GM10248 (cell line): ENCODE data around the gene SEC24A.
"Not testable (repeated sequence)": the region's sequence is repeated elsewhere in the genome, so short reads cannot be mapped to it uniquely, and the experiment has no call there.

ENCODE experiments used
- CTCF ChIA-PET: fragments of 300-600 bp; sonication (Branson Sonifier 250); formaldehyde crosslinking; extraction: SDS; loops from one replicate; lab custom pipeline; 2021; ENCODE audit warnings: antibody characterized with exemption; lab: Yijun Ruan, JAX
- POLR2A ChIA-PET: fragments of 350-650 bp; sonication (Branson Sonifier 250); formaldehyde crosslinking; extraction: SDS; loops from one replicate; lab custom pipeline; 2020; ENCODE audit warnings: antibody characterized with exemption; lab: Yijun Ruan, JAX
- DNase-seq: peaks from one replicate; pipeline ENCODE4 v3.0.0; 2012; ENCODE audit errors: extremely low spot score
- TF ChIP-seq, protein P1 (sequence below): IDR thresholded peaks from 2 replicates; pipeline ENCODE4 v1.5.1; 2012; ENCODE audit warnings: mild to moderate bottlenecking, low read depth; ENCODE audit errors: extremely low read depth, missing control alignments, control extremely low read depth

SEC24A gene

DNA sequence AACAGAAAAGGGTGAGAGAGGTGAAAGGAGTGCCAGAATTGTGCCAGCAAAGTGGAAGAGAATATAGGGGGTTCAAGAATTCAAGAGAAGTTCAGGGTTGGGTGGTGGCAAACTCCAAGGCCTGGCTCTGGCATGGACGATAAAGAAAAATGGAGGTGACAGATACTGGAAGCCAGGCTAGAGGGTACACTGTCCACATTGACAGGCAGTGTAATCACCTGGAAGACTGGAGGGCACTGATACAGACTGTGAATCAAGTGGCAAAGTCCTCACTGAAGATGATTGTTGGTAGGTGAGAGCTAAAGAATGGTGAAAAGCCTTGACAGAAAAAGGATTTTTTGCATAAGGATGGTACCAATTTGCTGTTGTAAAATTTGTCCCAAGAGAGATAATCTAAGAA lies 23.0 kb upstream of the SEC24A start:
- CTCF ChIA-PET: interaction anchor here (0.8 to 1.2 kb wide), 3 partner anchors 9 to 28 kb away, joined by 3 to 4 read pairs (median 3); no protein-coding TSS in a partner anchor
- no peak for DNase-seq
- TF ChIP-seq, protein P1, sequence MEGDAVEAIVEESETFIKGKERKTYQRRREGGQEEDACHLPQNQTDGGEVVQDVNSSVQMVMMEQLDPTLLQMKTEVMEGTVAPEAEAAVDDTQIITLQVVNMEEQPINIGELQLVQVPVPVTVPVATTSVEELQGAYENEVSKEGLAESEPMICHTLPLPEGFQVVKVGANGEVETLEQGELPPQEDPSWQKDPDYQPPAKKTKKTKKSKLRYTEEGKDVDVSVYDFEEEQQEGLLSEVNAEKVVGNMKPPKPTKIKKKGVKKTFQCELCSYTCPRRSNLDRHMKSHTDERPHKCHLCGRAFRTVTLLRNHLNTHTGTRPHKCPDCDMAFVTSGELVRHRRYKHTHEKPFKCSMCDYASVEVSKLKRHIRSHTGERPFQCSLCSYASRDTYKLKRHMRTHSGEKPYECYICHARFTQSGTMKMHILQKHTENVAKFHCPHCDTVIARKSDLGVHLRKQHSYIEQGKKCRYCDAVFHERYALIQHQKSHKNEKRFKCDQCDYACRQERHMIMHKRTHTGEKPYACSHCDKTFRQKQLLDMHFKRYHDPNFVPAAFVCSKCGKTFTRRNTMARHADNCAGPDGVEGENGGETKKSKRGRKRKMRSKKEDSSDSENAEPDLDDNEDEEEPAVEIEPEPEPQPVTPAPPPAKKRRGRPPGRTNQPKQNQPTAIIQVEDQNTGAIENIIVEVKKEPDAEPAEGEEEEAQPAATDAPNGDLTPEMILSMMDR: no peak
- POLR2A ChIA-PET: no interaction called here

DNA sequence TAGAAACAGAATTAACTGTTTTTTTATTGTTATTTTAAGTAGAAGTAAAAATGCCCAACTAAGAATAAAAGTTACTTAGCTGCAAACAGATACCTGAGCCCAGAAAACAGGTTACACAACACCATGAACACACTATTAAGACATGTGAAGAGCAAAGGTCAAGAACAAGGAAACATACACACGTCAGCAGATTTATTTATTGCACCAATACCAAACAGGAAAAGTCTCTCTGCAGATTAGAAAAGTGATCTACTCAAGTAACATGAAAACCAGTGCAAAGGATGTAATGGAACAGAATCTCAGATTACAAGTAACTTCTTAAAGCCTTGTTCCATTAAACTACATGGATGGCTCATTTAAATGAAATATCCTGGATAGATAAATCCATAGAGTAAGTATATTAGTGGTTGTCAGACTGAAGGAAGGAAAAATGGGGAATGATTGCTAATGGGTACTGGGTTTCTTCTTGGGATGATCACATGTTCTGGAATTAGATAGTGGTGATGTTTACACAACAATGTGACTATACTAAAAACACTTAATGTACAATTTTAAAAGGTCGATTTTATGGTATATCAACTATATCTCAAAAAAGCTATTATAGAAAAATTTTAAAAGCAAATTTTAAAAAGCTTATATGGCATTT lies 22.1 kb upstream of the SEC24A start:
- DNase-seq: no peak
- TF ChIP-seq, protein P1: no peak
- ChIA-PET CTCF (interaction anchor here (0.8 to 1.5 kb wide), 4 partner anchors 8 to 29 kb away, joined by 3 to 4 read pairs (median 3); no protein-coding TSS in a partner anchor), POLR2A (interaction anchor here (0.7 kb wide), 1 partner anchor 12 kb away, joined by 5 read pairs; no protein-coding TSS in a partner anchor)

DNA sequence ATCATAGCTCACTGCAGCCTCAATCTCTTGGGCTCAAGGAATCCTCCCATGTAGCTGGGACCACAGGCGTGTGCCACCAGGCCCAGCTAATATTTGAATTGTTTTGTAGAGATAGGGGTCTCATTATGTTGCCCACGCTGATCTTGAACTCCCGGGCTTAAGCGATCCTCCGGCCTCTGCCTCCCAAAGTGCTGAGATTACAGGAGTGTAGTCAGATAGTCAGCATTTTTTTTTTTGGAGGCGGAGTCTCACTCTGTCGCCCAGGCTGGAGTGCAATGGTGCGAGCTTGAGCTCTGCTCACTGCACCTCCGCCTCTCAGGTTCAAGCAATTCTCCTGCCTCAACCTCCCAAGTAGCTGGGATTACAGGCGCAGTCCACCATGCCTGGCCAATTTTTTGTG lies 14.4 kb upstream of the SEC24A start:
- ChIA-PET POLR2A (no interaction called here), CTCF (interaction anchor here (1.0 to 2.4 kb wide), 5 partner anchors 8 to 223 kb away, joined by 3 to 8 read pairs (median 4); partner anchors contain the start of genes CDKN2AIPNL and SEC24A)
- DNase-seq: no peak
- TF ChIP-seq, protein P1: no peak

DNA sequence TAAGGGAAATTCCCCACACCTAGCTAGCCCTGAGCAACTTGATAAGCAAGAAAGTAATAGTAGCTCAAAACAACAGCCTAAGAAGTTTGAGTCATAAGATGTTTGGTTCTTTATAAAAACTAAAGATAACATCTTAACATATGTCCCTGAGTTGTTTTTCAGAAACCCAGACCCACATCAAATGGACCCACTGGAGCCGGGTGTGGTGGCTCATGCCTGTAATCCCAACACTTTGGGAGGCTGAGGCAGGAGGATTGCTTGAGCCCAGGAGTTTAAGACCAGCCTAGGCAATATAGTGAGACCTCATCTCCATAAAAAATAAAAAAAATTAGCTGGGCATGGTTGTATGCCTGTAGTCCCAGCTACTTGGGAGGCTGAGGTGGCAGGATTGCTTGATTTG lies 13.2 kb upstream of the SEC24A start:
- not testable (repeated sequence) for DNase-seq
- ChIA-PET CTCF (interaction anchor here (1.0 to 2.4 kb wide), 7 partner anchors 10 to 224 kb away, joined by 3 to 8 read pairs (median 4); partner anchors contain the start of genes CDKN2AIPNL and SEC24A), POLR2A (interaction anchor here (0.7 kb wide), 2 partner anchors 10 to 36 kb away, joined by 3 to 4 read pairs; no protein-coding TSS in a partner anchor)

DNA sequence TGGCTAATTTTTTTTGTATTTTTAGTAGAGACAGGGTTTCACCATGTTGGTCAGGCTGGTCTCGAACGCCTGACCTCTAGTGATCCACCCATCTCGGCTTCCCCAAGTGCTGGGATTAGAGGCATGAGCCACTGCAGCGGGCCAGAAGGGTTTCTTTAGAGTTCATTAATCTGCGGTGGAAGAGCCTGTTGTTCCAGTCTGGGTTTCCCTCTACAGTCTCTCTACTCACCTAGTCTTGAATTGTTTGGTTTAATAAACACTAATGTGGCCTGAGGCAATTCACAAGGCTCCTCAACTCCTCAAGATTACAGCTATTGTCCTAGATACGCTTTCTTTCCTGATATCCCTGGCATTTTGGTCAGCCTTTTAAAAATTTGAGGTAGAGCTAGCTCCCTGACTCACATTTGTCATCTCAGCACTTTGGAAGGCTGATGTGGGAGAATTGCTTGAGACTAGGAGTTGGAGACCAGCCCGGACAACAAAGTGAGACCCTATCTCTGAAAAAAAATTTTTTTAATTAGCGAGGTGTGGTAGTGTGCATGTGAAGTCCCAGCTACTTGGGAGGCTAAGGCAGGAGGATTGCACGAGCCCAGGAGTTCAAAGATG lies 11.4 kb upstream of the SEC24A start:
- TF ChIP-seq, protein P1: no peak
- ChIA-PET POLR2A (interaction anchor here (2.1 kb wide), 1 partner anchor 9 kb away, joined by 16 read pairs; no protein-coding TSS in a partner anchor), CTCF (interaction anchor here (0.9 to 1.6 kb wide), 3 partner anchors 10 to 334 kb away, joined by 3 to 6 read pairs (median 3); no protein-coding TSS in a partner anchor)
- DNase-seq: no peak

DNA sequence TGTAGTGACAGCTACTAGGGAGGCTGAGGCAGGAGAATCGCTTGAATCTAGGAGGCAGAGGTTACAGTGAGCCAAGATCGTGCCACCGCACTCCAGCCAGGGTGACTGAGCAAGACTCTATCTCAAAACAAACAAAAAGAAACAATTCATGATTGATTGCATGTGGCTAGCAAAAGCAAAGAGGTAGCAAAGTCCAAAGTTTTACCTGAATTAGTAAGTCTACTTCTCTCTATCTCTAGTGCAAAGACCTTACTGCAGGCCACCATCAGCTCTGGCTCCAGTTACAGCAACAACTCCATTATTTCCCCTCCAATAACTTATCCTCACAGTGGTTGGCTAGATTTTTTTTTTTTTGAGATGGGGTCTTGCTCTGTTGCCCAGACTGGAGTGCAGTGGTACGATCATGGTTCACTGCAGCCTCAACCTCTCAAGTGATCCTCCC lies 9.8 kb upstream of the SEC24A start:
- TF ChIP-seq, protein P1: no peak
- ChIA-PET POLR2A (no interaction called here), CTCF (interaction anchor here (1.6 kb wide), 1 partner anchor 51 kb away, joined by 6 read pairs; no protein-coding TSS in a partner anchor)
- DNase-seq: no peak
